MM.1S (cell line): ENCODE results near the gene FLT1.

ENCODE experiments used
- DNase-seq: peaks from one replicate; pipeline ENCODE4 v3.0.0-alpha.2; 2015
- H2AFZ ChIP-seq: fragments of 300-600 bp; sonication (generic); 2 replicates; pipeline ENCODE4 v1.6.0; 2016; ENCODE audit warnings: antibody characterized with exemption, low read length
- H3F3A ChIP-seq: fragments of 300-600 bp; sonication (generic); 2 replicates; pipeline ENCODE4 v1.6.1; 2016; ENCODE audit warnings: mild to moderate bottlenecking, antibody characterized with exemption, low read length, moderate library complexity, mixed read lengths; ENCODE audit not compliant: insufficient read depth
- H3K27ac ChIP-seq: fragments of 300-600 bp; sonication (generic); 2 replicates; pipeline ENCODE4 v1.5.1; 2016; ENCODE audit warnings: mild to moderate bottlenecking, low read length
- H3K27me3 ChIP-seq: fragments of 300-600 bp; sonication (generic); replicated peaks from 2 replicates; pipeline ENCODE4 v1.6.0; 2016; ENCODE audit warnings: low read length; ENCODE audit not compliant: insufficient read depth
- H3K36me3 ChIP-seq: fragments of 300-600 bp; sonication (generic); replicated peaks from 2 replicates; pipeline ENCODE4 v1.6.1; 2016; ENCODE audit warnings: mild to moderate bottlenecking, low read length, mixed read lengths; ENCODE audit not compliant: insufficient read depth
- H3K4me1 ChIP-seq: fragments of 300-600 bp; sonication (generic); 2 replicates; pipeline ENCODE4 v1.6.1; 2016; ENCODE audit warnings: low read length, mixed read lengths
- H3K4me2 ChIP-seq: fragments of 300-600 bp; sonication (generic); 2 replicates; pipeline ENCODE4 v1.6.0; 2016; ENCODE audit warnings: low read depth, low read length
- H3K4me3 ChIP-seq: fragments of 300-600 bp; sonication (generic); 2 replicates; pipeline ENCODE4 v1.5.1; 2016; ENCODE audit warnings: low read length, mixed read lengths
- H3K79me2 ChIP-seq: fragments of 300-600 bp; sonication (generic); 2 replicates; pipeline ENCODE4 v1.6.1; 2016; ENCODE audit warnings: mixed run types, low read length, mixed read lengths
- H3K9ac ChIP-seq: fragments of 300-600 bp; sonication (generic); 2 replicates; pipeline ENCODE4 v1.6.1; 2016; ENCODE audit warnings: low read length, mixed read lengths
- H3K9me2 ChIP-seq: fragments of 300-600 bp; sonication (generic); replicated peaks from 2 replicates; pipeline ENCODE4 v1.6.1; 2016; ENCODE audit warnings: mild to moderate bottlenecking, low read length, mixed read lengths; ENCODE audit not compliant: insufficient read depth
- H3K9me3 ChIP-seq: fragments of 300-600 bp; sonication (generic); replicated peaks from 2 replicates; pipeline ENCODE4 v1.6.1; 2016; ENCODE audit warnings: mild to moderate bottlenecking, low read length, mixed read lengths; ENCODE audit not compliant: insufficient read depth
- H4K20me1 ChIP-seq: fragments of 300-600 bp; sonication (generic); 2 replicates; pipeline ENCODE4 v1.6.1; 2016; ENCODE audit warnings: mild to moderate bottlenecking, low read length, moderate library complexity, mixed read lengths; ENCODE audit not compliant: insufficient read depth
- CTCF ChIP-seq: fragments of 300-600 bp; sonication (generic); IDR thresholded peaks from 2 replicates; pipeline ENCODE4 v1.5.1; 2016; ENCODE audit warnings: antibody characterized with exemption, low read length, mixed read lengths
- EZH2 ChIP-seq: fragments of 300-600 bp; sonication (generic); optimal IDR thresholded peaks from 2 replicates; pipeline ENCODE3; 2017; ENCODE audit warnings: low read depth, mild to moderate bottlenecking, antibody characterized with exemption, low read length, mixed read lengths
- EZH2phosphoT487 ChIP-seq: fragments of 300-600 bp; sonication (generic); IDR thresholded peaks from 2 replicates; pipeline ENCODE4 v1.6.1; 2018; ENCODE audit warnings: antibody characterized with exemption, low read length

FLT1 gene

GRCh38 chr13:28380319-28380718 is 114.6 kb downstream of the FLT1 start:
- no peaks in the 10 kb centered on the region for H3K4me1 ChIP-seq
- H3K27ac ChIP-seq = no peak overlapping the region
- TF ChIP-seq EZH2 = no peak
- no peak for TF ChIP-seq CTCF
- no peak for TF ChIP-seq EZH2phosphoT487
- H3K9ac ChIP-seq = no peak overlapping the region
- no peak overlapping the region for H2AFZ ChIP-seq
- H3K27me3 ChIP-seq = no peaks in the 10 kb centered on the region
- no peaks in the 10 kb centered on the region for H4K20me1 ChIP-seq
- no peaks in the 10 kb centered on the region for H3K36me3 ChIP-seq
- no peaks in the 10 kb centered on the region for H3K9me2 ChIP-seq
- no peak for DNase-seq
- no peaks in the 10 kb centered on the region for H3K79me2 ChIP-seq
- no peak overlapping the region for H3K4me3 ChIP-seq
- no peak overlapping the region for H3K4me2 ChIP-seq
- no peaks in the 10 kb centered on the region for H3F3A ChIP-seq
- H3K9me3 ChIP-seq = no peaks in the 10 kb centered on the region

GRCh38 chr13:28379371-28380083 is 115.4 kb downstream of the FLT1 start:
- no peaks in the 10 kb centered on the region for H3F3A ChIP-seq
- no peak overlapping the region for H2AFZ ChIP-seq
- no peaks in the 10 kb centered on the region for H4K20me1 ChIP-seq
- H3K4me3 ChIP-seq = no peak overlapping the region
- no peaks in the 10 kb centered on the region for H3K79me2 ChIP-seq
- H3K36me3 ChIP-seq = no peaks in the 10 kb centered on the region
- no peak overlapping the region for H3K4me2 ChIP-seq
- H3K9me2 ChIP-seq = no peaks in the 10 kb centered on the region
- no peaks in the 10 kb centered on the region for H3K9me3 ChIP-seq
- H3K4me1 ChIP-seq = no peaks in the 10 kb centered on the region
- H3K27me3 ChIP-seq = no peaks in the 10 kb centered on the region
- no peak for DNase-seq
- H3K9ac ChIP-seq = no peak overlapping the region
- no peak overlapping the region for H3K27ac ChIP-seq
- no peak for TF ChIP-seq EZH2phosphoT487
- TF ChIP-seq EZH2 = no peak
- no peak for TF ChIP-seq CTCF

- DNase-seq = no peak
- H3K4me2 ChIP-seq = no peak overlapping the region
- no peaks in the 10 kb centered on the region for H3K79me2 ChIP-seq
- H3K36me3 ChIP-seq = no peaks in the 10 kb centered on the region
- no peaks in the 10 kb centered on the region for H3K4me1 ChIP-seq
- no peak overlapping the region for H2AFZ ChIP-seq
- H3K27ac ChIP-seq = no peak overlapping the region
- H3K27me3 ChIP-seq = no peaks in the 10 kb centered on the region
- TF ChIP-seq EZH2 (no peak), CTCF (no peak), EZH2phosphoT487 (no peak)
- no peaks in the 10 kb centered on the region for H3F3A ChIP-seq
- H4K20me1 ChIP-seq = no peaks in the 10 kb centered on the region
- no peaks in the 10 kb centered on the region for H3K9me2 ChIP-seq
- no peak overlapping the region for H3K4me3 ChIP-seq
- no peak overlapping the region for H3K9ac ChIP-seq
- H3K9me3 ChIP-seq = no peaks in the 10 kb centered on the region
These were observed 118.3 kb downstream of the FLT1 start for GRCh38 chr13:28376604-28377003.
